PC-9 (cell line): ENCODE results near the gene SLC18A3. TPM values are rescaled to one million over a fixed set of nuclear protein-coding genes. Genes with fewer than 3 reads are reported as not detected.
A peak's percentile ranks its signal among the peaks of the same experiment; 100 is the strongest.

Source experiments
- BruUV-seq: library from RNA; stranded (reverse); fragments of 400-500 nt; replicated peaks from 2 replicates; lab custom pipeline; 2021; lab: Mats Ljungman, UMichigan
- CTCF ChIA-PET: fragments of 300-600 bp; sonication (Branson Sonifier 250); formaldehyde crosslinking; loops from one replicate; lab custom pipeline; 2022; ENCODE audit warnings: antibody characterized with exemption; lab: Charles Lee
- POLR2A ChIA-PET: fragments of 300-600 bp; sonication (Branson Sonifier 250); formaldehyde crosslinking; loops from one replicate; lab custom pipeline; 2022; ENCODE audit warnings: antibody characterized with exemption; ENCODE audit not compliant: unreplicated experiment; lab: Charles Lee
- DNase-seq, 2 experiments: peaks; one replicate each; pipeline versions ENCODE4 v3.0.0 to v3.0.0-alpha.2; 2015 to 2022; ENCODE audit warnings: mixed read lengths in 1 of 2
- H2AFZ ChIP-seq: fragments of 200-600 bp; sonication (generic); 2 replicates; pipeline ENCODE4 v1.8.1; 2017; ENCODE audit warnings: antibody characterized with exemption
- H3F3A ChIP-seq: fragments of 200-600 bp; sonication (generic); 2 replicates; pipeline ENCODE4 v1.8.1; 2017; ENCODE audit warnings: antibody characterized with exemption, mild to moderate bottlenecking, low read depth; ENCODE audit not compliant: insufficient read depth
- H3K27ac ChIP-seq: fragments of 200-600 bp; sonication (generic); 2 replicates; pipeline ENCODE4 v1.6.1; 2016; ENCODE audit warnings: mixed run types
- H3K27me3 ChIP-seq: fragments of 200-600 bp; sonication (generic); 2 replicates; pipeline ENCODE4 v1.6.1; 2016; ENCODE audit warnings: low read depth, mixed run types; ENCODE audit not compliant: insufficient read depth
- H3K36me3 ChIP-seq: fragments of 200-600 bp; sonication (generic); 2 replicates; pipeline ENCODE4 v1.6.1; 2016; ENCODE audit warnings: low read depth, mixed run types
- H3K4me1 ChIP-seq: fragments of 200-600 bp; sonication (generic); replicated peaks from 2 replicates; pipeline ENCODE4 v1.6.1; 2016; ENCODE audit warnings: mixed run types; ENCODE audit not compliant: insufficient read depth
- H3K4me2 ChIP-seq: fragments of 200-600 bp; sonication (generic); 2 replicates; pipeline ENCODE4 v1.6.1; 2017; ENCODE audit warnings: mixed run types
- H3K4me3 ChIP-seq: fragments of 200-600 bp; sonication (generic); 2 replicates; pipeline ENCODE4 v1.6.1; 2016; ENCODE audit warnings: mixed run types
- H3K79me2 ChIP-seq: fragments of 200-600 bp; sonication (generic); 2 replicates; pipeline ENCODE4 v1.6.1; 2017; ENCODE audit warnings: low read depth, mixed run types
- H3K9me2 ChIP-seq: fragments of 200-600 bp; sonication (generic); 2 replicates; pipeline ENCODE4 v1.8.1; 2017; ENCODE audit warnings: mild to moderate bottlenecking; ENCODE audit not compliant: insufficient read depth
- H3K9me3 ChIP-seq: fragments of 200-600 bp; sonication (generic); 2 replicates; pipeline ENCODE4 v1.8.1; 2016; ENCODE audit warnings: low read depth; ENCODE audit not compliant: insufficient read depth
- H4K20me1 ChIP-seq: fragments of 200-600 bp; sonication (generic); 2 replicates; pipeline ENCODE4 v1.8.1; 2017; ENCODE audit not compliant: insufficient read depth
- CTCF ChIP-seq: fragments of 200-600 bp; sonication (generic); conservative IDR thresholded peaks from 2 replicates; pipeline ENCODE4 v1.6.1; 2017; ENCODE audit warnings: mixed run types, antibody characterized with exemption, mild to moderate bottlenecking, moderate library complexity
- EZH2 ChIP-seq: fragments of 200-600 bp; sonication (generic); IDR thresholded peaks from 2 replicates; pipeline ENCODE4 v1.8.0; 2017; ENCODE audit warnings: antibody characterized with exemption, low read depth
- intact Hi-C: fragments of 100-400 bp; cut with micrococcal nuclease; formaldehyde crosslinking; loops from one replicate; pipeline ENCODE4 v1.10.0; 2022; ENCODE audit not compliant: unreplicated experiment
- total RNA-seq: library from RNA; stranded (reverse); gene quantifications from 2 replicates; pipeline ENCODE4 v1.2.3, GENCODE V29; 2021

SLC18A3 gene
- total RNA-seq, 1 experiment from 2014 or later, result not detected

GRCh38 chr10:49579621-49580020 lies 30.5 kb upstream of the SLC18A3 start:
- no peak for DNase-seq
- Histone ChIP-seq H3K27ac (no peak overlapping the region), H3K4me2 (no peak overlapping the region), H3K9me2 (no peaks in the 10 kb centered on the region), H3K9me3 (peaks cover 3% of the 10 kb centered on the region; the same call in 1 of the 2 replicates), H3K79me2 (no peaks in the 10 kb centered on the region), H3K27me3 (no peaks in the 10 kb centered on the region), H3K4me1 (0 out of 2 replicates have a peak, but pooled peaks cover under 1% of the 10 kb centered on the region), H3F3A (no peaks in the 10 kb centered on the region), H4K20me1 (no peaks in the 10 kb centered on the region), H3K4me3 (no peak overlapping the region), H2AFZ (no peak overlapping the region), H3K36me3 (no peaks in the 10 kb centered on the region)
- ChIA-PET POLR2A (no interaction called here), CTCF (no interaction called here)
- BruUV-seq, result no TSS peak
- intact Hi-C loops, result no loop called here
- TF ChIP-seq EZH2, result no peak
- TF ChIP-seq CTCF, result no peak

GRCh38 chr10:49585387-49585786 lies 24.7 kb upstream of the SLC18A3 start:
- no TSS peak for BruUV-seq
- Histone ChIP-seq H3K36me3 (no peaks in the 10 kb centered on the region), H3K4me2 (no peak overlapping the region), H2AFZ (no peak overlapping the region), H4K20me1 (no peaks in the 10 kb centered on the region), H3K9me3 (peaks cover 5% of the 10 kb centered on the region), H3K4me1 (peaks cover 13% of the 10 kb centered on the region), H3K79me2 (no peaks in the 10 kb centered on the region), H3K9me2 (no peaks in the 10 kb centered on the region), H3K27ac (no peak overlapping the region), H3K27me3 (no peaks in the 10 kb centered on the region), H3K4me3 (no peak overlapping the region), H3F3A (peaks cover 8% of the 10 kb centered on the region)
- intact Hi-C loops, result no loop called here
- ChIA-PET POLR2A (no interaction called here), CTCF (interaction anchor here (0.7 kb wide), 1 partner anchor 1089 kb away, joined by 3 read pairs; no protein-coding TSS in a partner anchor)
- TF ChIP-seq CTCF (no peak), EZH2 (no peak)
- DNase-seq, result peak in 1 of 2 experiments; percentile 59

DNA sequence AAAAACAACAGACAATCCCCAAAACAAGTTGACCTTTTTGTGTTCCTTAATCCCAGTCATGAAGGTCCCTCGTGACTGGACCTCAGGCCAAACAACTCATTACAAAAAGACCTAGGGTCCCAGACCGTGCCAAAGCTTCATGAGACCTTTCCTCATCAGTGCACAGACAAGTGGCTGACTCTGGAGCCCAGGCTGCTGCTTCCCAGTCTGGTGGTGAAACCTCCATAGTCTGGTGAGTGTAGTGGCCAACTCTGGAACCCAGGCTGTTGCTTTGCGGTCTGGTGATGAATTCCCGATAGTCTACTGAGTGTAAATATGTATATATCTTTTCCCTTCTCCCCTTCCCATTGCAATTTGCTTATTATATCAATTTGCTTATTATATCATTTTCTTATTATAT lies 22.1 kb upstream of the SLC18A3 start:
- BruUV-seq, result no TSS peak
- TF ChIP-seq EZH2 (no peak), CTCF (no peak)
- H3F3A ChIP-seq, result peaks cover 9% of the 10 kb centered on the region
- no peak overlapping the region for H3K4me2 ChIP-seq
- H2AFZ ChIP-seq, result no peak overlapping the region
- H3K27me3 ChIP-seq, result no peaks in the 10 kb centered on the region
- H3K4me1 ChIP-seq, result peaks cover 13% of the 10 kb centered on the region
- no peaks in the 10 kb centered on the region for H4K20me1 ChIP-seq
- no peaks in the 10 kb centered on the region for H3K79me2 ChIP-seq
- ChIA-PET CTCF (no interaction called here), POLR2A (no interaction called here)
- H3K4me3 ChIP-seq, result no peak overlapping the region
- no peaks in the 10 kb centered on the region for H3K36me3 ChIP-seq
- no peaks in the 10 kb centered on the region for H3K9me2 ChIP-seq
- H3K27ac ChIP-seq, result no peak overlapping the region
- intact Hi-C loops, result no loop called here
- no peak for DNase-seq
- peaks cover 2% of the 10 kb centered on the region for H3K9me3 ChIP-seq
